Peyer's patch (tissue), 4 donors: ENCODE data around the gene SEMA4A. TPM values are rescaled to one million over a fixed set of nuclear protein-coding genes. Genes with fewer than 3 reads are reported as not detected.

Source experiments
- DNase-seq, 3 donors: peaks; one replicate each; pipeline ENCODE4 v3.0.0-alpha.2; 2017 to 2019
- H3K27ac ChIP-seq, 4 donors: fragments of 200-600 bp; sonication (generic); one replicate each; pipeline ENCODE4 v1.5.1; 2016 to 2019
- H3K27me3 ChIP-seq, 2 donors: fragments of 200-600 bp; sonication (generic); one replicate each; pipeline ENCODE4 v1.5.1; 2019
- H3K36me3 ChIP-seq, 3 donors: fragments of 200-600 bp; sonication (generic); one replicate each; pipeline ENCODE4 v1.5.1; 2016 to 2019
- H3K4me1 ChIP-seq, 4 donors: fragments of 200-600 bp; sonication (generic); one replicate each; pipeline ENCODE4 v1.5.1; 2016 to 2019
- H3K4me3 ChIP-seq, 4 donors: fragments of 200-600 bp; sonication (generic); 1 replicate in 3 of 4; 2 replicates in 1 of 4; pipeline ENCODE4 v1.5.1; 2016 to 2019; ENCODE audit warnings: mild to moderate bottlenecking in 1 of 4
- H3K9me3 ChIP-seq, 4 donors: fragments of 200-600 bp; sonication (generic); one replicate each; pipeline ENCODE4 v1.5.1; 2016 to 2019; ENCODE audit warnings: mild to moderate bottlenecking in 1 of 4
- POLR2A ChIP-seq, 2 donors: fragments of 450-650 bp; IDR thresholded peaks; one replicate each; pipeline ENCODE4 v1.5.1; 2017; ENCODE audit warnings: antibody characterized with exemption in 2 of 2, mild to moderate bottlenecking in 2 of 2, moderate library complexity in 2 of 2
- total RNA-seq, 4 donors: library from RNA; depleted of rRNA; stranded (reverse); fragments of >200 nt; gene quantifications; one replicate each; pipeline ENCODE4 v1.1.0, GENCODE V29; 2016
- TF ChIP-seq, protein P1 (sequence below), 6 experiments: fragments of 450-650 bp in 4 of 6; fragments of 200-600 bp in 2 of 6; sonication (generic) in 1 of 6; IDR thresholded peaks; one replicate each; pipeline ENCODE4 v1.5.1; 2017 to 2019; ENCODE audit warnings: antibody characterized with exemption in 6 of 6, mild to moderate bottlenecking in 3 of 6, moderate library complexity in 1 of 6

SEMA4A gene
- total RNA-seq, 4 donors from 2014 or later, result 1.5 to 19.0 (median 3.2) TPM

DNA sequence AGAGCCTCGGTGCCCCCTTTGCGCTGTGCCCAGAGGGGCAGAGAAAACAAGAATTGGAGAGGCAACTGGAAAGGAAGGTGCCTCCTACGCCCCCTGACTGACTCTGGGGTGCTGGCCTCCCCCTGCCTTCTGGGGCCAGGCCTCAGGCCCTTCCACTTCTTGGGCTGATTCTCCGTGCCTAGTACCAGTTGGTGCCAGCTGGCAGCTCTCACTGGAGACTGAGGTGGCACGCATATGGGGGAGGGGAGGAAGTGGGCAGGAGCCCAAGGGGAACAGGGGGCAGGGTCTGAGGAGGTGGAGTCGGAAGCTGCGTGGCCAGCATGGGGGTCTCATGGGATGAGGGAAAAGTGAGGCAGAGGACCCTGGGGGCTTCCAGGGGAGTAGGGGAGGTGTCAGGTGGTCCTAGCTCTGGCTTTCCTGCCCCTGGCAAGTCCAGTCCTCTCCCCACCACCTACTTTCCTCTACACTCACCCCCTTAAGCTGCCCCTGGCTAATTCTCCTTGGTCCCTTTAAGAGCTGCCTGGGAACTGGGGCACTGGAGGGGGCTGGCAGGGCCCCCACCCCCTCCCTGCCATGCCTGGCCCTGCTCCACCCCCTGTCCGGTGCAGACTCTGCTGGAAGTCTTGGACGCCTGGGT lies 6.5 kb upstream of the SEMA4A start:
- TF ChIP-seq POLR2A (IDR thresholded peaks at IDR 0.05), result no peak
- TF ChIP-seq, protein P1, sequence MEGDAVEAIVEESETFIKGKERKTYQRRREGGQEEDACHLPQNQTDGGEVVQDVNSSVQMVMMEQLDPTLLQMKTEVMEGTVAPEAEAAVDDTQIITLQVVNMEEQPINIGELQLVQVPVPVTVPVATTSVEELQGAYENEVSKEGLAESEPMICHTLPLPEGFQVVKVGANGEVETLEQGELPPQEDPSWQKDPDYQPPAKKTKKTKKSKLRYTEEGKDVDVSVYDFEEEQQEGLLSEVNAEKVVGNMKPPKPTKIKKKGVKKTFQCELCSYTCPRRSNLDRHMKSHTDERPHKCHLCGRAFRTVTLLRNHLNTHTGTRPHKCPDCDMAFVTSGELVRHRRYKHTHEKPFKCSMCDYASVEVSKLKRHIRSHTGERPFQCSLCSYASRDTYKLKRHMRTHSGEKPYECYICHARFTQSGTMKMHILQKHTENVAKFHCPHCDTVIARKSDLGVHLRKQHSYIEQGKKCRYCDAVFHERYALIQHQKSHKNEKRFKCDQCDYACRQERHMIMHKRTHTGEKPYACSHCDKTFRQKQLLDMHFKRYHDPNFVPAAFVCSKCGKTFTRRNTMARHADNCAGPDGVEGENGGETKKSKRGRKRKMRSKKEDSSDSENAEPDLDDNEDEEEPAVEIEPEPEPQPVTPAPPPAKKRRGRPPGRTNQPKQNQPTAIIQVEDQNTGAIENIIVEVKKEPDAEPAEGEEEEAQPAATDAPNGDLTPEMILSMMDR (IDR thresholded peaks at IDR 0.05), result no peak
- Histone ChIP-seq H3K4me1 (peaks cover 0 to 32% (median 11%) of the 10 kb centered on the region in 4 donors), H3K36me3 (no peaks in the 10 kb centered on the region), H3K27ac (peak overlapping the region in 1 of 4 donors; percentile 20), H3K27me3 (no peaks in the 10 kb centered on the region), H3K9me3 (no peaks in the 10 kb centered on the region), H3K4me3 (no peak overlapping the region)
- no peak for DNase-seq

DNA sequence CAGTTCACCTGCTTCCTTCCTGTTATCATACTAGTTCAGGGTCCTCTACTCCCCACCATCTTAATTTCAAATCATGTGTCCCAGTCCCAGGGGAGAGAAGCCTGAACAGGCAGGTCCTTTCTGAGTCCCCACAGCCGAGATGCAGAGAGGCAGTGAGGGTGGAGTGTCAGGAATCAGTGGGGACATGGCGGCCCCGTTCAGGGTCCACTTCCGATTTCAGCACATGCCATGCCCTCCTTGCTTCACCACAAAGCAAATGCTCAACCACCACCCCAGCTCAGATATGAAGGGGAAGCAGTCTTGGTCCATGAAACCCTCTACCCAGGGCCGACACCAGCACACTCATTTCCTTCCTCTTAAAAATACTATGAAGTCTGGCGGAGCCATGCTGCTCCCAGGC lies 5.2 kb upstream of the SEMA4A start:
- Histone ChIP-seq H3K4me1 (peaks cover 0 to 32% (median 11%) of the 10 kb centered on the region in 4 donors), H3K36me3 (no peaks in the 10 kb centered on the region), H3K27ac (no peak overlapping the region), H3K9me3 (no peaks in the 10 kb centered on the region), H3K27me3 (no peaks in the 10 kb centered on the region), H3K4me3 (no peak overlapping the region)
- peak in 1 of 3 donors; percentile 42 for DNase-seq
- no peak for TF ChIP-seq POLR2A (IDR thresholded peaks at IDR 0.05)

DNA sequence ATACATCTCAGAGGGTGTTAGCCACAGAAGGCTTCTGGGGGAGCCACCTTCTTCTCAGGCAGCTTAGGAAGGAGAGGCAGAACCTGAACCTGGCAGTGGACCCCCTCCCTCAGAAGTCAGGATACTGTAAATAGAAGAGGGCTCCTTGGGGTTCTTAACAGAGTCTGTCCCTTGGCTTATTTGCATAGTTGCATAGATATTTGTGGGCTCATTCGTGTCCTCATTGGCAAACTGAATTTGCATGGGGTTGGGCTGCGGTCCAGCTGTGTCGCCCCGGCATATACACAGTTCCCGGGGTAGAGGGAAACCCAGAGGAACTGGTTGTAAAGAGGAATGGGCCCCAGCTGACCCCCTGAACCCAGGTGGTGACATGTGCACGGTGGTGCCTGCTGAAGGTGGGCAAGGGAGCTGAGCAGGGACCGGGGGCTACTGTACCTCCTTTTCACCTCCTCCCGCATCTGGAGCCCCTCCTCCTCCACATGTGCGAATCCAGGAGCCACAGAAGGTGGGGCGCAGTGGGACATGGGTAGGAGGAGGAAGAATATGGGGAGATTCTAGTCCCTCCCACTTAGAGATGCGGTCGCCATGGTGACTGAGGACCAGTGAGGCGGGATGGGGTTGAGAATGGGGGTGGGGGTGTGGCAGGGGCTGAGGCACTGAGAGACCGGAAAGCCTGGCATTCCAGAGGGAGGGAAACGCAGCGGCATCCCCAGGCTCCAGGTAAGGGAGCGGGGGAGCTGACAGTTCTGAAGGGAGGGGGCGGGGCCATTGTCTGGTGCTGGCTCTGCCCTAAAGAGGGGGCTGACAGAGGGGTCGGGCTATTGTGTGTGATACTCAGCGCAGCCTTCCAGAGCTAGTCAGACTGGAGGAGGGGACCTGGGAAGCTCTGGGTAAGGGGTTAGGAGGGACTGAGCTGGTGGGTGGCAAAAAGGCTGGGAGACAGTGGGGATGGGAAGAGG lies 3.7 kb upstream of the SEMA4A start:
- no peak overlapping the region for H3K4me3 ChIP-seq
- H3K9me3 ChIP-seq, result no peaks in the 10 kb centered on the region
- peaks cover 0 to 35% (median 11%) of the 10 kb centered on the region in 4 donors for H3K4me1 ChIP-seq
- no peaks in the 10 kb centered on the region for H3K27me3 ChIP-seq
- TF ChIP-seq, protein P1 (IDR thresholded peaks at IDR 0.05), result no peak
- no peak for TF ChIP-seq POLR2A (IDR thresholded peaks at IDR 0.05)
- peak in 2 of 3 donors; percentile 68 to 69 for DNase-seq
- no peak overlapping the region for H3K27ac ChIP-seq
- no peaks in the 10 kb centered on the region for H3K36me3 ChIP-seq

DNA sequence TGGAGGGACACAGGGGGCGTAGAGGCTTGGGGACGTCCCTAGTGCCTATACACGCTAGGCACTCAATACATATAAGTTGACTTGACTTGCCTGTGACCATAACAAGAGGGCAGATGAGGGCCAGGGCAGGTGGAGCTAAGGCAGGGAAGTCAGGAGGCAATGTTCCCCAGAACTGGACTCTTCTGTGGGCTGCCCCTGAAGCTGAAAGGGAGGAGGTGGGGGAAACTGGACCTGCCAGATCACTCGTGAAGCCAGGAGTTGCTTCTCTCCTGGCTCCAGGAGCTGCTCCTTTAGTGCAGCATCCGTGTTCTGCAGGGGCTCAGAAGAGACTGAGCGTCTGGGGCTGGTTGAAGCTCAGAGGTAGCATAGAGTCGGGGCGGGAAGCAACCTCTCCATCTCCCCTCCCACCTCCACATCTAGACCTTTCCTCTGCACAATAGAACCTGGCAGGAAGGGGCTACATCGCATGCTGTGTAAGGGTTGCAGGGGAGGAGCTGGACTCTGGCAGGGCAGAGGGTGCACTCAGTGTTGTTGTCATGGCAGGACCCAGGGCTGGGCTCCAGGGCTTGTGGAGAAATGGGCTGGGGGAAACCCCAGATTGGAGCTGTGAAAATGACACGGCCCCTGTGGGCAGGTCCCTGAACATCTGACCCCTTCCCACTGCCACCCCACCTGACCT lies 2.9 kb upstream of the SEMA4A start:
- H3K36me3 ChIP-seq, result no peaks in the 10 kb centered on the region
- TF ChIP-seq, protein P1 (IDR thresholded peaks at IDR 0.05), result no peak
- TF ChIP-seq POLR2A (IDR thresholded peaks at IDR 0.05), result no peak
- no peaks in the 10 kb centered on the region for H3K27me3 ChIP-seq
- peaks cover 0 to 35% (median 11%) of the 10 kb centered on the region in 4 donors for H3K4me1 ChIP-seq
- no peak overlapping the region for H3K4me3 ChIP-seq
- DNase-seq, result no peak
- H3K27ac ChIP-seq, result no peak overlapping the region
- no peaks in the 10 kb centered on the region for H3K9me3 ChIP-seq

DNA sequence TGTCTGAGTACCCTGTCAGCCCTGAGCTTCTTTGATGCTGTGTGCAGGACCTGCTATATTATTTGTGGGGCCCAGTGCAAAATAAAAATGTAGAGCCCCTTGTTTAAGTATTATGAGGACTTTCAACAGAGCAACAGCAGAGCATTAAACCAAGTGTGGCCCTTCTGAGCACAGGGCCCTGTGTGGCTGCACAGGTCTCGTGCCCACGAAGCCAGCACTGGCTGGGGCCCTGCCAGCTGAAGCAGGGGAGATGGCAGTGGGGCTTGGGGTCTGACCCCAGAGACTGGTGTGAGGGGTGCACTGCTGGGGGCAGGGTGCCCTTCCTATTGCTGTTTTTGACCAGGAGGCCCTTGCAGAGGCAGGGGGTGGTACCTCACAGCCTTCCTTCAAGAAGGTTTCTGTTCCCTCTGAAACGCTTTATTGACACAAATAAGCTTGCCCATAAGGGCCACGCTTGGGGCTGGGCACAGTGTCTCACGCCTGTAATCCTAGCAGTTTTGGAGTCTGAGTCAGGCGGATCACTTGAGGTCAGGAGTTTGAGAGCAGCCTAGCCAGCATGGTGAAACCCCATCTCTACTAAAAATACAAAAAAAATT lies 2.2 kb upstream of the SEMA4A start:
- Histone ChIP-seq H3K4me3 (no peak overlapping the region), H3K4me1 (peaks cover 0 to 34% (median 9%) of the 10 kb centered on the region in 4 donors), H3K9me3 (no peaks in the 10 kb centered on the region), H3K27ac (no peak overlapping the region), H3K36me3 (no peaks in the 10 kb centered on the region), H3K27me3 (no peaks in the 10 kb centered on the region)
- no peak for DNase-seq
- TF ChIP-seq POLR2A (IDR thresholded peaks at IDR 0.05), result no peak
- TF ChIP-seq, protein P1 (IDR thresholded peaks at IDR 0.05), result no peak
